Fibroblast of lung (primary cell): ENCODE results near the gene RPUSD3.

Experiments
- EZH2 ChIP-seq: IDR thresholded peaks from 2 replicates; pipeline ENCODE4 v1.5.1; 2012; ENCODE audit warnings: low read length, control low read depth, mild to moderate bottlenecking; ENCODE audit errors: missing control alignments
- TF ChIP-seq, protein P1 (sequence below), 2 donors: IDR thresholded peaks in 1 of 2; conservative IDR thresholded peaks in 1 of 2; 1 replicate in 1 of 2; 2 replicates in 1 of 2; pipeline ENCODE4 v1.5.1; 2011 to 2012; ENCODE audit warnings: low read length in 2 of 2, control low read depth in 1 of 2, inconsistent platforms in 1 of 2, low read depth in 1 of 2, mild to moderate bottlenecking in 1 of 2

GRCh38 chr3:9831253-9831652, 12.6 kb downstream of the RPUSD3 start:
- TF ChIP-seq, protein P1, sequence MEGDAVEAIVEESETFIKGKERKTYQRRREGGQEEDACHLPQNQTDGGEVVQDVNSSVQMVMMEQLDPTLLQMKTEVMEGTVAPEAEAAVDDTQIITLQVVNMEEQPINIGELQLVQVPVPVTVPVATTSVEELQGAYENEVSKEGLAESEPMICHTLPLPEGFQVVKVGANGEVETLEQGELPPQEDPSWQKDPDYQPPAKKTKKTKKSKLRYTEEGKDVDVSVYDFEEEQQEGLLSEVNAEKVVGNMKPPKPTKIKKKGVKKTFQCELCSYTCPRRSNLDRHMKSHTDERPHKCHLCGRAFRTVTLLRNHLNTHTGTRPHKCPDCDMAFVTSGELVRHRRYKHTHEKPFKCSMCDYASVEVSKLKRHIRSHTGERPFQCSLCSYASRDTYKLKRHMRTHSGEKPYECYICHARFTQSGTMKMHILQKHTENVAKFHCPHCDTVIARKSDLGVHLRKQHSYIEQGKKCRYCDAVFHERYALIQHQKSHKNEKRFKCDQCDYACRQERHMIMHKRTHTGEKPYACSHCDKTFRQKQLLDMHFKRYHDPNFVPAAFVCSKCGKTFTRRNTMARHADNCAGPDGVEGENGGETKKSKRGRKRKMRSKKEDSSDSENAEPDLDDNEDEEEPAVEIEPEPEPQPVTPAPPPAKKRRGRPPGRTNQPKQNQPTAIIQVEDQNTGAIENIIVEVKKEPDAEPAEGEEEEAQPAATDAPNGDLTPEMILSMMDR (conservative IDR thresholded peaks at IDR 0.05 in 1 of 2, IDR thresholded peaks at IDR 0.05 in 1 of 2; ENCODE audit: low read depth in 1 of 2, low read length in 2 of 2) = no peak
- TF ChIP-seq EZH2 = no peak
